ENCODE results near the gene GPNMB. TPM values are rescaled to one million over a fixed set of nuclear protein-coding genes. Genes with fewer than 3 reads are reported as not detected.
A peak's percentile ranks its signal among the peaks of the same experiment; 100 is the strongest.

GPNMB gene
- total RNA-seq, 2 donors from 2014 or later: 0.99 to 1.1 TPM

- Histone ChIP-seq H3K4me3 (ENCODE audit: low read length) (no peak overlapping the region), H3K36me3 (ENCODE audit: control insufficient read depth, insufficient read depth, low read length) (no peaks in the 10 kb centered on the region), H3K27me3 (ENCODE audit: control insufficient read depth, insufficient read depth, low read length, poor library complexity, severe bottlenecking) (no peaks in the 10 kb centered on the region), H3K27ac (ENCODE audit: low read depth, low read length) (no peak overlapping the region), H3K4me1 (ENCODE audit: control insufficient read depth, insufficient read depth, low read length) (no peaks in the 10 kb centered on the region), H3K9ac (ENCODE audit: extremely low read depth, low read length, poor library complexity, severe bottlenecking) (no peak overlapping the region), H3K9me3 (ENCODE audit: control insufficient read depth, low read length) (no peaks in the 10 kb centered on the region)
- DNase-seq: no peak
- WGBS, 2 experiments (ENCODE audit: insufficient coverage in 1 of 2, insufficient read length in 1 of 2): 89 to 92% methylated on average over 3 to 7 of the region's 7 CpGs
- H3K4me3 Mint-ChIP-seq: no peak overlapping the region
- no peak for TF ChIP-seq CTCF (conservative IDR thresholded peaks at IDR 0.05)
- no peaks in the 10 kb centered on the region for H3K36me3 Mint-ChIP-seq (ENCODE audit: low read depth)
- H3K27me3 Mint-ChIP-seq (ENCODE audit: insufficient read depth): peaks cover 10% of the 10 kb centered on the region
- no peaks in the 10 kb centered on the region for H3K9me3 Mint-ChIP-seq
- no peak overlapping the region for H3K27ac Mint-ChIP-seq
- H3K4me1 Mint-ChIP-seq: no peaks in the 10 kb centered on the region
These were observed 10.2 kb downstream of the GPNMB start for GRCh38 chr7:23256731-23257130.

- Histone ChIP-seq H3K9ac (ENCODE audit: extremely low read depth, low read length, poor library complexity, severe bottlenecking) (no peak overlapping the region), H3K27me3 (ENCODE audit: control insufficient read depth, insufficient read depth, low read length, poor library complexity, severe bottlenecking) (no peaks in the 10 kb centered on the region), H3K4me1 (ENCODE audit: control insufficient read depth, insufficient read depth, low read length) (no peaks in the 10 kb centered on the region), H3K36me3 (ENCODE audit: control insufficient read depth, insufficient read depth, low read length) (no peaks in the 10 kb centered on the region), H3K9me3 (ENCODE audit: control insufficient read depth, low read length) (no peaks in the 10 kb centered on the region), H3K27ac (ENCODE audit: low read depth, low read length) (no peak overlapping the region), H3K4me3 (ENCODE audit: low read length) (no peak overlapping the region)
- 87 to 92% methylated on average over 8 to 10 of the region's 10 CpGs for WGBS, 2 experiments (ENCODE audit: insufficient coverage in 1 of 2, insufficient read length in 1 of 2)
- Mint-ChIP-seq H3K9me3 (no peaks in the 10 kb centered on the region), H3K4me1 (no peaks in the 10 kb centered on the region), H3K4me3 (no peak overlapping the region), H3K27me3 (ENCODE audit: insufficient read depth) (no peaks in the 10 kb centered on the region), H3K36me3 (ENCODE audit: low read depth) (no peaks in the 10 kb centered on the region), H3K27ac (no peak overlapping the region)
- no peak for TF ChIP-seq CTCF (conservative IDR thresholded peaks at IDR 0.05)
- DNase-seq: no peak
These were observed 13.8 kb downstream of the GPNMB start for GRCh38 chr7:23260371-23260770.

DNA sequence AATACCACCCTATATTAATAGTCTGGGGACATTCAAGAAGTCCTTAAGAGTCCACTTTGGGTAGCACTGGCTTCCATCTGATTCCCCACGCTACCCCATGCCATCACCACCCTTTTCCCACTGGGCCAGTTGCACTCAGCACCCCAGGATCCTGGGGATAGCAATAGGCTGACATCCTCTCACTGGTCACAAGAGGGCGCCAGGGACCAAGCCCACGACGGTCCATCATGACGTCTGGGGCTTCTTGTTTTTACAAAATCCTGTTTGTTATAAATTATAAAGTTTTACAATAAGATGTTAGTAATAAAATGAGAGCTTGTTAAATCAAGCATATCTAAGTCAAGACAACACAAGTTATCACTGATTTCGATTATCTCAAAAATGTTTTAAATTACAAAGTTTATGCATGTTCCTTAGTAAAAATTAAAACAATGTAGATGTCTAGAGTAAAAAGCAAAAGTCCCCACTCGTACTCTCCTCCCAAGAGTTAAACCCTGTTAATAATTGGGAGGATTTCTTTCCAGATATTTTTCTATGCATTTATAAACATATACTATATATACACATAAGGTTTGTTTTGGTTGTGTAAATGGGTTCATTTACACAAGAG is 15.4 kb downstream of the GPNMB start:
- H3K27me3 Mint-ChIP-seq (ENCODE audit: insufficient read depth): no peaks in the 10 kb centered on the region
- H3K9me3 Mint-ChIP-seq: no peaks in the 10 kb centered on the region
- H3K27ac Mint-ChIP-seq: no peak overlapping the region
- WGBS, 2 experiments (ENCODE audit: insufficient coverage in 1 of 2, insufficient read length in 1 of 2): 0 to 7% methylated on average over 1 to 5 of the region's 7 CpGs
- H3K36me3 Mint-ChIP-seq (ENCODE audit: low read depth): no peaks in the 10 kb centered on the region
- TF ChIP-seq CTCF (conservative IDR thresholded peaks at IDR 0.05): peak; percentile 95
- Histone ChIP-seq H3K27ac (ENCODE audit: low read depth, low read length) (no peak overlapping the region), H3K4me1 (ENCODE audit: control insufficient read depth, insufficient read depth, low read length) (no peaks in the 10 kb centered on the region), H3K27me3 (ENCODE audit: control insufficient read depth, insufficient read depth, low read length, poor library complexity, severe bottlenecking) (no peaks in the 10 kb centered on the region), H3K36me3 (ENCODE audit: control insufficient read depth, insufficient read depth, low read length) (no peaks in the 10 kb centered on the region), H3K9me3 (ENCODE audit: control insufficient read depth, low read length) (no peaks in the 10 kb centered on the region), H3K9ac (ENCODE audit: extremely low read depth, low read length, poor library complexity, severe bottlenecking) (no peak overlapping the region), H3K4me3 (ENCODE audit: low read length) (no peak overlapping the region)
- H3K4me3 Mint-ChIP-seq: no peak overlapping the region
- H3K4me1 Mint-ChIP-seq: no peaks in the 10 kb centered on the region
- DNase-seq: peak; percentile 85
